Measurements from ENCODE around the gene ADD1. TPM values are rescaled to one million over a fixed set of nuclear protein-coding genes. Genes with fewer than 3 reads are reported as not detected.
A peak's percentile ranks its signal among the peaks of the same experiment; 100 is the strongest.

The ADD1 gene
- total RNA-seq, 2 experiments from 2014 or later = 153 TPM

DNA sequence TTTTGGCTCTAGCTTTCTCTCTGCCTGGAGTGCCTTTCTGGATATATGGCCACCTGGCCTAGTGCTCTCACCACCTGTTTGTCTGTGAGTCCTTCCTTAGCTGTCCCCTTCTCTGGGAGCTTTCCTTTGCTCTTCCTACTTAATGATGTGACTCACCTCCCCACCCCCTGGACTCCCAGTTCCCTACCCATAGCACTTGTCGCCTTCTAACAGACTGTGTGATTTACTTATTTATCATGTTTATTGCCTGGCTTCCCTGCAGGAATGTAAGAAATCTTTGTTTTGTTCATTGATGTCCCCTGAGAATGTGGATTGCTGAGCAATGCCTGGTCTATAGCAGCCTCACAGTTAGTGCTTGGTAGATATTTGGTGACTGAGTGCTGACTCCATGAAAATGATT, 18.9 kb downstream of the ADD1 start:
- intact Hi-C loops (cut with DNase I, micrococcal nuclease) = no loop called here

DNA sequence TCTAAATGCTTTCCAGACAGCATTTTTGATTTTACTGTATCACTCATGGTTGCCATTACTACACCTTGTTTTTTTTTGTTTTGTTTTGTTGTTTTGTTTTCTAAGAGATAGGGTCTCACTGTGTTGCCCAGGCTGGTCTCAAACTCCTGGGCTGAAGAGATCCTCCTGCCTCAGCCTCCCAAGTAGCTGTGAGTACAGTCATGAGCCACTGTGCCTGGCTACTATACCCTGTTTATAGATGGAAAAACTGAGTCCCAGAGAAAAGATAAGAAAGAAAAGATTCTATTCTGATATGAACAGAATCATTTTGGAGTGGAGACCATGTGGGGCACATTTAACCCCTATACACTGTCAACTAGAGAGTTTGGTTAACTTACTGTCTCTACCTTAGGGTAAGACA, 20.0 kb downstream of the ADD1 start:
- DNase-seq (no peak), ATAC-seq (ENCODE audit: poor library complexity) (no peak)
- H3K36me3 Mint-ChIP-seq (ENCODE audit: low read depth) = no peaks in the 10 kb centered on the region
- TF ChIP-seq, protein P1, sequence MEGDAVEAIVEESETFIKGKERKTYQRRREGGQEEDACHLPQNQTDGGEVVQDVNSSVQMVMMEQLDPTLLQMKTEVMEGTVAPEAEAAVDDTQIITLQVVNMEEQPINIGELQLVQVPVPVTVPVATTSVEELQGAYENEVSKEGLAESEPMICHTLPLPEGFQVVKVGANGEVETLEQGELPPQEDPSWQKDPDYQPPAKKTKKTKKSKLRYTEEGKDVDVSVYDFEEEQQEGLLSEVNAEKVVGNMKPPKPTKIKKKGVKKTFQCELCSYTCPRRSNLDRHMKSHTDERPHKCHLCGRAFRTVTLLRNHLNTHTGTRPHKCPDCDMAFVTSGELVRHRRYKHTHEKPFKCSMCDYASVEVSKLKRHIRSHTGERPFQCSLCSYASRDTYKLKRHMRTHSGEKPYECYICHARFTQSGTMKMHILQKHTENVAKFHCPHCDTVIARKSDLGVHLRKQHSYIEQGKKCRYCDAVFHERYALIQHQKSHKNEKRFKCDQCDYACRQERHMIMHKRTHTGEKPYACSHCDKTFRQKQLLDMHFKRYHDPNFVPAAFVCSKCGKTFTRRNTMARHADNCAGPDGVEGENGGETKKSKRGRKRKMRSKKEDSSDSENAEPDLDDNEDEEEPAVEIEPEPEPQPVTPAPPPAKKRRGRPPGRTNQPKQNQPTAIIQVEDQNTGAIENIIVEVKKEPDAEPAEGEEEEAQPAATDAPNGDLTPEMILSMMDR (IDR thresholded peaks at IDR 0.05) = no peak
- Histone ChIP-seq H3K36me3 (ENCODE audit: insufficient read depth, low read length) (peaks cover 9% of the 10 kb centered on the region), H3K27ac (ENCODE audit: low read depth in 1 of 2, low read length in 2 of 2) (no peak overlapping the region), H3K9me3 (ENCODE audit: control insufficient read depth in 1 of 2, insufficient read depth in 1 of 2, low read length in 2 of 2) (no peaks in the 10 kb centered on the region), H3K27me3 (ENCODE audit: control insufficient read depth in 1 of 2, insufficient read depth in 2 of 2, low read length in 2 of 2) (no peaks in the 10 kb centered on the region), H3K4me1 (ENCODE audit: insufficient read depth, low read length) (peaks cover 61% of the 10 kb centered on the region), H3K4me3 (ENCODE audit: low read length) (no peak overlapping the region)
- POLR2A ChIA-PET = interaction anchor here (2.7 kb wide), 1 partner anchor 8 kb away, joined by 12 read pairs; no protein-coding TSS in a partner anchor
- CTCF ChIA-PET = no interaction called here
- intact Hi-C loops (cut with DNase I, micrococcal nuclease) = no loop called here
- H3K9me3 Mint-ChIP-seq = no peaks in the 10 kb centered on the region
- peaks cover 93% of the 10 kb centered on the region for H3K4me1 Mint-ChIP-seq (ENCODE audit: low read depth)
- H3K27ac Mint-ChIP-seq = no peak overlapping the region
- no peaks in the 10 kb centered on the region for H3K27me3 Mint-ChIP-seq
- no peak overlapping the region for H3K4me3 Mint-ChIP-seq

More for the DNA sequence above, 18.9 kb downstream of the ADD1 start:
- peaks cover 1% of the 10 kb centered on the region for H3K36me3 ChIP-seq (ENCODE audit: insufficient read depth, low read length)
- Mint-ChIP-seq H3K4me1 (ENCODE audit: low read depth) (peaks cover 93% of the 10 kb centered on the region), H3K36me3 (ENCODE audit: low read depth) (peaks cover 7% of the 10 kb centered on the region), H3K4me3 (no peak overlapping the region), H3K27ac (peak overlapping the region; percentile 3), H3K9me3 (no peaks in the 10 kb centered on the region), H3K27me3 (no peaks in the 10 kb centered on the region)
- ChIA-PET CTCF (interaction anchor here (0.9 kb wide), 1 partner anchor 65 kb away, joined by 4 read pairs; no protein-coding TSS in a partner anchor), POLR2A (interaction anchor here (0.9 to 2.7 kb wide), 2 partner anchors 9 to 75 kb away, joined by 3 to 12 read pairs; no protein-coding TSS in a partner anchor)
- no peaks in the 10 kb centered on the region for H3K27me3 ChIP-seq (ENCODE audit: control insufficient read depth in 1 of 2, insufficient read depth in 2 of 2, low read length in 2 of 2)
- ATAC-seq (ENCODE audit: poor library complexity) = no peak
- H3K27ac ChIP-seq (ENCODE audit: low read depth in 1 of 2, low read length in 2 of 2) = no peak overlapping the region
- DNase-seq = peak in 1 of 14 experiments; percentile 16
- no peak overlapping the region for H3K4me3 ChIP-seq (ENCODE audit: low read length)
- TF ChIP-seq, protein P1 (IDR thresholded peaks at IDR 0.05) = no peak
- peaks cover 57% of the 10 kb centered on the region for H3K4me1 ChIP-seq (ENCODE audit: insufficient read depth, low read length)
- no peaks in the 10 kb centered on the region for H3K9me3 ChIP-seq (ENCODE audit: control insufficient read depth in 1 of 2, insufficient read depth in 1 of 2, low read length in 2 of 2)

DNA sequence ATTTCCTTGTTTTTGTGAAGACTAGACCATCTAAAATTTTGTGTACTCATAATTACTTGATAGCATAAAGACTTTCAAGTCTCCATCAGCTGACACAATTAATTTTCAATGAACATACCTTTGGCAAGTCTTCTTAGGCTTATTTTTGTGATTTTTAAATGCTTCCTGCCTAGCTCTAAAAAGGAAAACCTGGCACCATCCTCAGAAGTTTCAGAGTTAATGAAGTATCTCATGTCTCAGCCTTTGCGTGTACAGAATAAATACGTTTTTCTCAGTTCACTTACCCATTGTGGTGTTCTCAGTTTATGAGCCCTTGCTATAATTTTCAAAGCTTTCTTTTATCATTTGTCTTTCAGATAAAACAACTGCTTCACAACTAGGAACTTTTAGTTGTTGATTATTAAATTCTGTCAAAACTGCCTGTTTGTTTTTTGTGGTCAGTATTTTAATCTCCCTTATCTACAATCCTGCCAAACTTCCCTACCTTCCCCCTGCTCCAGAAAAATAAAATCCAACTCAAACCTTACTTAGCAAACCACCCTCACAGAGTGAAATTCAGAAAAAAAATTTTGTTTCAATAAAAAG, 21.6 kb downstream of the ADD1 start:
- peak overlapping the region in 1 of 2 donors; percentile 16 for H3K27ac ChIP-seq (ENCODE audit: low read depth in 1 of 2, low read length in 2 of 2)
- no peaks in the 10 kb centered on the region for H3K27me3 Mint-ChIP-seq
- peaks cover 62% of the 10 kb centered on the region for H3K4me1 ChIP-seq (ENCODE audit: insufficient read depth, low read length)
- no peak overlapping the region for H3K4me3 ChIP-seq (ENCODE audit: low read length)
- H3K4me1 Mint-ChIP-seq (ENCODE audit: low read depth) = peaks cover 93% of the 10 kb centered on the region
- no peaks in the 10 kb centered on the region for H3K9me3 ChIP-seq (ENCODE audit: control insufficient read depth in 1 of 2, insufficient read depth in 1 of 2, low read length in 2 of 2)
- peaks cover 19% of the 10 kb centered on the region for H3K36me3 ChIP-seq (ENCODE audit: insufficient read depth, low read length)
- H3K27ac Mint-ChIP-seq = peak overlapping the region; percentile 37
- intact Hi-C loops (cut with DNase I, micrococcal nuclease) = no loop called here
- no peaks in the 10 kb centered on the region for H3K27me3 ChIP-seq (ENCODE audit: control insufficient read depth in 1 of 2, insufficient read depth in 2 of 2, low read length in 2 of 2)
- H3K9me3 Mint-ChIP-seq = no peaks in the 10 kb centered on the region
- DNase-seq = no peak
- H3K4me3 Mint-ChIP-seq = peak overlapping the region; percentile 26
- CTCF ChIA-PET = interaction anchor here (1.3 kb wide), 1 partner anchor 10 kb away, joined by 3 read pairs; no protein-coding TSS in a partner anchor
- H3K36me3 Mint-ChIP-seq (ENCODE audit: low read depth) = peaks cover 8% of the 10 kb centered on the region
- no peak for ATAC-seq (ENCODE audit: poor library complexity)
- POLR2A ChIA-PET = interaction anchor here (0.6 kb wide), 1 partner anchor 26 kb away, joined by 3 read pairs; no protein-coding TSS in a partner anchor
- TF ChIP-seq, protein P1 (IDR thresholded peaks at IDR 0.05) = no peak

All from CD4-positive, alpha-beta T cell (primary cell).